Mesothelial cell of epicardium (in vitro differentiated cells): ENCODE data around the gene HELQ. TPM values are rescaled to one million over a fixed set of nuclear protein-coding genes. Genes with fewer than 3 reads are reported as not detected.

Experiments used
- DNase-seq, 2 experiments: peaks; one replicate each; pipeline ENCODE4 v3.0.0; 2021; ENCODE audit warnings: low spot score in 2 of 2; ENCODE audit not compliant: unreplicated experiment in 2 of 2
- H3K27ac Mint-ChIP-seq: 2 replicates; pipeline ENCODE4 v1.8.0; 2021; ENCODE audit warnings: mixed read lengths
- H3K27me3 Mint-ChIP-seq: 2 replicates; pipeline ENCODE4 v1.8.0; 2021; ENCODE audit warnings: low read depth, mixed read lengths
- H3K36me3 Mint-ChIP-seq: 2 replicates; pipeline ENCODE4 v1.8.0; 2021; ENCODE audit warnings: mixed read lengths
- H3K4me1 Mint-ChIP-seq: 2 replicates; pipeline ENCODE4 v1.8.0; 2021; ENCODE audit warnings: mixed read lengths
- H3K4me3 Mint-ChIP-seq: 2 replicates; pipeline ENCODE4 v1.8.0; 2021; ENCODE audit warnings: mild to moderate bottlenecking, moderate library complexity, mixed read lengths
- H3K9me3 Mint-ChIP-seq: 2 replicates; pipeline ENCODE4 v1.8.0; 2021; ENCODE audit warnings: mixed read lengths
- total RNA-seq: library from RNA; stranded (reverse); gene quantifications from 3 replicates; pipeline ENCODE4 v1.2.1, GENCODE V29; 2021
- TF ChIP-seq, protein P1 (sequence below): fragments of 200-600 bp; sonication (generic); IDR thresholded peaks from one replicate; pipeline ENCODE4 v1.5.0; 2021; ENCODE audit warnings: antibody characterized with exemption; ENCODE audit not compliant: unreplicated experiment

HELQ gene
- total RNA-seq, 1 donor from 2014 or later = 13.7 TPM

DNA sequence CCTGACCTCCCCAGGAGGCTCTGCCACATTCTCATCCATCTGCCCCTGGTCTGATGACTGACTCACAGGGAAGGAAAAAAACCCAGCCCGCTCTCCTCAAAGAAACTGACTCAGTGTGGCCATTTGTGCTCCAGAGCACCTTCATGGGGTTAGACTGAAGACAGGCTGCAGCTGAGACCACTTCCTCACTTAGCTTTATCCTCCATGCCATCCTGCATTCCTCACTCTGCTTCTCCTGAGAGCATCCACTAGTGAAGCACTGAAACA lies 85.0 kb downstream of the HELQ start:
- H3K4me1 Mint-ChIP-seq = no peaks in the 10 kb centered on the region
- TF ChIP-seq, protein P1, sequence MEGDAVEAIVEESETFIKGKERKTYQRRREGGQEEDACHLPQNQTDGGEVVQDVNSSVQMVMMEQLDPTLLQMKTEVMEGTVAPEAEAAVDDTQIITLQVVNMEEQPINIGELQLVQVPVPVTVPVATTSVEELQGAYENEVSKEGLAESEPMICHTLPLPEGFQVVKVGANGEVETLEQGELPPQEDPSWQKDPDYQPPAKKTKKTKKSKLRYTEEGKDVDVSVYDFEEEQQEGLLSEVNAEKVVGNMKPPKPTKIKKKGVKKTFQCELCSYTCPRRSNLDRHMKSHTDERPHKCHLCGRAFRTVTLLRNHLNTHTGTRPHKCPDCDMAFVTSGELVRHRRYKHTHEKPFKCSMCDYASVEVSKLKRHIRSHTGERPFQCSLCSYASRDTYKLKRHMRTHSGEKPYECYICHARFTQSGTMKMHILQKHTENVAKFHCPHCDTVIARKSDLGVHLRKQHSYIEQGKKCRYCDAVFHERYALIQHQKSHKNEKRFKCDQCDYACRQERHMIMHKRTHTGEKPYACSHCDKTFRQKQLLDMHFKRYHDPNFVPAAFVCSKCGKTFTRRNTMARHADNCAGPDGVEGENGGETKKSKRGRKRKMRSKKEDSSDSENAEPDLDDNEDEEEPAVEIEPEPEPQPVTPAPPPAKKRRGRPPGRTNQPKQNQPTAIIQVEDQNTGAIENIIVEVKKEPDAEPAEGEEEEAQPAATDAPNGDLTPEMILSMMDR = no peak
- H3K27me3 Mint-ChIP-seq = no peaks in the 10 kb centered on the region
- H3K27ac Mint-ChIP-seq = no peak overlapping the region
- no peaks in the 10 kb centered on the region for H3K36me3 Mint-ChIP-seq
- H3K9me3 Mint-ChIP-seq = no peaks in the 10 kb centered on the region
- DNase-seq = no peak
- no peak overlapping the region for H3K4me3 Mint-ChIP-seq

DNA sequence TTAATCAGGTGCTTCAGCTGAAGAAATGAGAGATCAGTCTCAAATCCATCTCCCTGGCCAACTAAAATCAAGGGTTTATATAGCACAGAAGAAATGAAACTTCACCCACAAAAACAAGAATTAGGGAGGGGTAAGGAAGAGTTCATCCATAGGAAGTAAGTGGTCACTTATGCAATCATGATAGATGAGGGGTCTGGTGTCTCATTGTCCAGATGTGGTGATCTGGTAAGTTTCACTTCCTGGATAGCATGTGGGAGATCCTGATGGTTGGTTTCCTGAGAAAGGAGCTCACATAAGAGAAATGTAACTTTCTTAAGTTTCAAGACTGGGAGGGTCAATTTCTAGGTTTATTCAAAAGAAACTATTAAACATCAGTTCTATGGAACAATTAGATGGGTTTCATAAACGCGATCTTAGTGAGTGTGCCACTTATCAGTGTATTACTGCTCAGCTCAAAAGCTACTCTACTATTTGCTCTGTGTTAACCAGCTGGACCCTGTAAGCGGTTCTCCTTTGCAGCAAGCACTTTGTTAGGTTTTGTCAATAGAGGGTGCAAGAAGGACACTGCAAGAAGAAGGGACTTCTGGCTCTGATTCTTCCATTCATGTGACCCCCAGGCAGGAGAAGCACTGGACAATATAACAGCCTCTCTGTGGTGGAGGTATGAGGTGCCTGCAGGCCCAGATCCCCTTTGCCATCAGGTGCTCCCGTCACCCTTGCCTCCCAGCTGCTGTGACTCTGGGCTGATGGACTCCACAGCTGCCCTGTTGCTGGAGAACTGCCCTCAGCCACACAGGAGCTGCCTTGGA lies 85.6 kb downstream of the HELQ start:
- Mint-ChIP-seq H3K27me3 (no peaks in the 10 kb centered on the region), H3K27ac (no peak overlapping the region), H3K4me1 (no peaks in the 10 kb centered on the region), H3K4me3 (no peak overlapping the region), H3K36me3 (no peaks in the 10 kb centered on the region), H3K9me3 (no peaks in the 10 kb centered on the region)
- TF ChIP-seq, protein P1 = no peak
- DNase-seq = no peak

DNA sequence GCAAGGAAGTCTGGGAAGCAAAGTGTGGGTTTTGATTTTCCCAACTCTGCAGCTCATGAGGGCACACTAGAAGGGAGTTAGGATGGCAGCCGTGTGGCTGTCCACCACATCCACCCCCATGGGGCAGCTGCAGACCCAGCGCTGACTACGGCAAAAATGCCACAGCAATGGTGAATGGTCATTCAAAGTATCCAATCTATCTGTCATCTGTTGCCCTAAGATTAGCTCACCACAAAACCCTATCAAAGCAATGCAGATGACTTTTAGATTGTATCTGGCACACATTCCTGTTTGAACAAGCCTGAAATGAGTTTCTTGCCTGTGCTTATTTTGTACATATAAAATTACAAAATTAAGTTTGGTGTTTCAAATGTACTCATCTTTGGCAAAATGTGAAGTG lies 91.3 kb downstream of the HELQ start:
- no peaks in the 10 kb centered on the region for H3K27me3 Mint-ChIP-seq

DNA sequence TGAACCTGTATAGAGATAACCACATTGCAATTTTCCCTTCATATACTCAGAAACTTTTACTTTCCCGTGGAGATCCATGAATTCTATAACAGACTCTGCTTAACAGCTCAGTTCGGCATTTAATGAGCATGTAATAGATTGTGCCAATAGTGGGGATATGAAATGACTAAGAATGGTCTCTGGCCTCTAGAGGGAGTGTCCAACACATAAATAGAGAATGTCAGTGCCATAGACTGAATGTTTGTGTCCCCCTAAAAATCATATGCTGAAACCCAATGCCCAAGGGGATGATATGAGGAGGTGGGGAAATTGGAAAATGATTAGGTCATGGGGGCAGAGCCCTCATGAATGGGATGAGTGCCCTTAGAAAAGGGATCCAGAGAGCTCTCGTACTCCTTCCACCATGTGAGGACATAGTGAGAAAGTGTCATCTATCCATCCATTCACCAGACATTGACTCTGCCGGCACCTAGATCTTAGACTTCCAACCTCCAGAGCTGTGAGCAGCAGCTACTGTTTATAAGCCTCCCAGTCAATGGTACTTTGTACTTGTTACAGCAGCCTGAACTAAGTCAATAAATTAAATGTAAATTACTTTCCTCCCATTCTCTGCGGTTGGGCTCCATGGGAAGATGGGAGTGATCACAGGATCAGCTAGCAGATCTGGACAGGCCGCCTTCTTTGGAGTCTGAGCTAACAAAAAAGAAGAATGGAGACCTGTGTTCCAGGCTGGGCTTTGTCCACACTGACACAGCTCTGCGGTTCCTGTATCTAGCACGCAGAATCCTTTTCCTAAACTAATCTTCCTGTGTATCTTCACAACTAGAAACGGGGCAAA lies 92.9 kb downstream of the HELQ start:
- H3K36me3 Mint-ChIP-seq = no peaks in the 10 kb centered on the region
- no peaks in the 10 kb centered on the region for H3K27me3 Mint-ChIP-seq
- peak overlapping the region; percentile 81 for H3K27ac Mint-ChIP-seq
- TF ChIP-seq, protein P1 = no peak
- no peak overlapping the region for H3K4me3 Mint-ChIP-seq
- H3K4me1 Mint-ChIP-seq = peaks cover 13% of the 10 kb centered on the region
- H3K9me3 Mint-ChIP-seq = no peaks in the 10 kb centered on the region
- no peak for DNase-seq

More for the DNA sequence above, 91.3 kb downstream of the HELQ start:
- TF ChIP-seq, protein P1 = no peak
- H3K36me3 Mint-ChIP-seq = no peaks in the 10 kb centered on the region
- no peak for DNase-seq
- peaks cover 10% of the 10 kb centered on the region for H3K4me1 Mint-ChIP-seq
- H3K4me3 Mint-ChIP-seq = no peak overlapping the region
- H3K27ac Mint-ChIP-seq = no peak overlapping the region
- H3K9me3 Mint-ChIP-seq = no peaks in the 10 kb centered on the region

DNA sequence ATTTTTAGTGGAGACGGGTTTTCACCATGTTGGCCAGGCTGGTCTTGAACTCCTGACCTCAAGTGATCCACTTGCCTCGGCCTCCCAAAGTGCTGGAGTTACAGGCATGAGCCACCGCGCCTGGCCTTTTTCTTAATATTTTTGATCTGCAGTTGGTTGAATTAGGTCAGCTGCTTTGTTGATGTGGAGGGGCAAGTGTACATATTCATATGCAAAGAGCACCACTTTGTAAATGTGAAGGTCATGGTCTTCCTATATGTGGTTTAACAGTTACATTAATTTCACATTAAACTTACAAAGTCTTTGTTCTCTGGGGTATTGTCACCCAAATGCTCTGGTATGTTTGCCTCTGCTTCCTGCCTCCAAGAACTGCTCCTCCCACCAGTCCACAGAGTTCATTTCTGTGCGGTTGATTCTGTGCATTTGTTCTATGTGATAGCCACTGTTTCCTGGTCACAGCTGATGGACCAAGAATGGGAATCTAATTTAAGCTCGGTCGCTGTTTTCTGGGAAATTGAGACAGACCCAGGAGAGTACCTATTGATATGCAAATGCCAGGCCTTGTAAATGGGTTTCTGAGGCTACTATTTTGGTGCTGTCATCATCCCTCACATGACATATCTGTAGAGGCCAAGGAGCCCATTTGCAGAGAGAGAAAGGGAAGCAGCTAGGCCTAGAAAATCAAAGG lies 94.1 kb downstream of the HELQ start:
- H3K36me3 Mint-ChIP-seq = no peaks in the 10 kb centered on the region
- no peak for DNase-seq
- no peak overlapping the region for H3K4me3 Mint-ChIP-seq
- no peak overlapping the region for H3K27ac Mint-ChIP-seq
- H3K4me1 Mint-ChIP-seq = peaks cover 24% of the 10 kb centered on the region
- TF ChIP-seq, protein P1 = no peak
- H3K27me3 Mint-ChIP-seq = no peaks in the 10 kb centered on the region
- H3K9me3 Mint-ChIP-seq = no peaks in the 10 kb centered on the region
